SU-DHL-6 (cell line): ENCODE measurements around the gene SMAD4.

Experiments
- H2AFZ ChIP-seq: fragments of 200-600 bp; sonication (generic); 2 replicates; pipeline ENCODE4 v1.6.1; 2014; ENCODE audit warnings: low read depth, mild to moderate bottlenecking, moderate library complexity, mixed read lengths, antibody characterized with exemption, low read length; ENCODE audit not compliant: severe bottlenecking
- H3F3A ChIP-seq: fragments of 200-600 bp; shearing (Covaris generic); 2 replicates; pipeline ENCODE4 v1.6.0; 2016; ENCODE audit warnings: antibody characterized with exemption, mild to moderate bottlenecking; ENCODE audit not compliant: insufficient read depth
- H3K27ac ChIP-seq: fragments of 200-600 bp; sonication (generic); 2 replicates; pipeline ENCODE4 v1.5.1; 2016; ENCODE audit warnings: low read depth, mild to moderate bottlenecking, low read length, moderate library complexity, mixed read lengths
- H3K27me3 ChIP-seq: fragments of 200-600 bp; sonication (generic), shearing (Covaris generic); 2 replicates; pipeline ENCODE4 v1.6.0; 2014; ENCODE audit warnings: mild to moderate bottlenecking, low read length
- H3K36me3 ChIP-seq: fragments of 200-600 bp; sonication (generic); 2 replicates; pipeline ENCODE4 v1.6.1; 2014; ENCODE audit warnings: mild to moderate bottlenecking, low read length, mixed read lengths
- H3K4me2 ChIP-seq: fragments of 300-600, 200-600 bp; shearing (Covaris generic), sonication (generic); 2 replicates; pipeline ENCODE4 v1.6.0; 2014; ENCODE audit warnings: low read length, low read depth, mild to moderate bottlenecking; ENCODE audit not compliant: poor library complexity, severe bottlenecking
- H3K4me3 ChIP-seq: fragments of 200-600 bp; sonication (generic); 2 replicates; pipeline ENCODE4 v1.5.1; 2014; ENCODE audit warnings: antibody characterized with exemption, low read length, mild to moderate bottlenecking, mixed read lengths; ENCODE audit not compliant: insufficient read depth, poor library complexity, severe bottlenecking
- H3K79me2 ChIP-seq: fragments of 200-600 bp; sonication (generic); 2 replicates; pipeline ENCODE4 v1.6.1; 2014; ENCODE audit warnings: mild to moderate bottlenecking, low read length, moderate library complexity; ENCODE audit not compliant: insufficient read depth
- H3K9ac ChIP-seq: fragments of 200-600 bp; sonication (generic); 2 replicates; pipeline ENCODE4 v1.7.0; 2014; ENCODE audit warnings: mild to moderate bottlenecking, low read length
- H3K9me2 ChIP-seq: fragments of 200-600 bp; sonication (generic); replicated peaks from 2 replicates; pipeline ENCODE4 v1.6.1; 2014; ENCODE audit warnings: low read length; ENCODE audit not compliant: insufficient read depth
- H3K9me3 ChIP-seq: fragments of 200-600 bp; sonication (generic); 2 replicates; pipeline ENCODE4 v1.6.1; 2014; ENCODE audit warnings: low read length, mixed read lengths; ENCODE audit not compliant: insufficient read depth
- H4K20me1 ChIP-seq: fragments of 200-600 bp; sonication (generic); 2 replicates; pipeline ENCODE4 v1.6.1; 2014; ENCODE audit warnings: low read depth, mild to moderate bottlenecking, antibody characterized with exemption, low read length, moderate library complexity, mixed read lengths
- EZH2phosphoT487 ChIP-seq: fragments of 200-600 bp; sonication (generic), shearing (Covaris generic); conservative IDR thresholded peaks from 2 replicates; pipeline ENCODE4 v1.6.1; 2018; ENCODE audit warnings: mild to moderate bottlenecking, antibody characterized with exemption, low read length, moderate library complexity, mixed read lengths
- TF ChIP-seq, protein P1 (sequence below): fragments of 200-600 bp; sonication (generic); IDR thresholded peaks from one replicate; pipeline ENCODE4 v1.5.1; 2017; ENCODE audit warnings: antibody characterized with exemption, mild to moderate bottlenecking, low read length, moderate library complexity; ENCODE audit not compliant: insufficient read depth, poor library complexity, severe bottlenecking

The SMAD4 gene

GRCh38 chr18:51009072-51009471 is 20.9 kb upstream of the SMAD4 start:
- H3K9me3 ChIP-seq = no peaks in the 10 kb centered on the region
- no peak for TF ChIP-seq EZH2phosphoT487
- TF ChIP-seq, protein P1, sequence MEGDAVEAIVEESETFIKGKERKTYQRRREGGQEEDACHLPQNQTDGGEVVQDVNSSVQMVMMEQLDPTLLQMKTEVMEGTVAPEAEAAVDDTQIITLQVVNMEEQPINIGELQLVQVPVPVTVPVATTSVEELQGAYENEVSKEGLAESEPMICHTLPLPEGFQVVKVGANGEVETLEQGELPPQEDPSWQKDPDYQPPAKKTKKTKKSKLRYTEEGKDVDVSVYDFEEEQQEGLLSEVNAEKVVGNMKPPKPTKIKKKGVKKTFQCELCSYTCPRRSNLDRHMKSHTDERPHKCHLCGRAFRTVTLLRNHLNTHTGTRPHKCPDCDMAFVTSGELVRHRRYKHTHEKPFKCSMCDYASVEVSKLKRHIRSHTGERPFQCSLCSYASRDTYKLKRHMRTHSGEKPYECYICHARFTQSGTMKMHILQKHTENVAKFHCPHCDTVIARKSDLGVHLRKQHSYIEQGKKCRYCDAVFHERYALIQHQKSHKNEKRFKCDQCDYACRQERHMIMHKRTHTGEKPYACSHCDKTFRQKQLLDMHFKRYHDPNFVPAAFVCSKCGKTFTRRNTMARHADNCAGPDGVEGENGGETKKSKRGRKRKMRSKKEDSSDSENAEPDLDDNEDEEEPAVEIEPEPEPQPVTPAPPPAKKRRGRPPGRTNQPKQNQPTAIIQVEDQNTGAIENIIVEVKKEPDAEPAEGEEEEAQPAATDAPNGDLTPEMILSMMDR = no peak
- no peak overlapping the region for H2AFZ ChIP-seq
- H4K20me1 ChIP-seq = no peaks in the 10 kb centered on the region
- no peak overlapping the region for H3K4me3 ChIP-seq
- no peak overlapping the region for H3K9ac ChIP-seq
- H3K27me3 ChIP-seq = no peaks in the 10 kb centered on the region
- no peaks in the 10 kb centered on the region for H3K9me2 ChIP-seq
- H3K27ac ChIP-seq = no peak overlapping the region
- no peaks in the 10 kb centered on the region for H3K79me2 ChIP-seq
- no peak overlapping the region for H3K4me2 ChIP-seq
- no peaks in the 10 kb centered on the region for H3K36me3 ChIP-seq
- no peaks in the 10 kb centered on the region for H3F3A ChIP-seq

GRCh38 chr18:51010218-51010617 is 19.8 kb upstream of the SMAD4 start:
- H3K4me3 ChIP-seq = no peak overlapping the region
- H2AFZ ChIP-seq = no peak overlapping the region

GRCh38 chr18:51011709-51012108 is 18.3 kb upstream of the SMAD4 start:
- H4K20me1 ChIP-seq = no peaks in the 10 kb centered on the region
- H3K9me3 ChIP-seq = no peaks in the 10 kb centered on the region
- H3K4me3 ChIP-seq = no peak overlapping the region
- H3K9ac ChIP-seq = no peak overlapping the region
- no peak for TF ChIP-seq EZH2phosphoT487
- TF ChIP-seq, protein P1 = no peak
- H3K9me2 ChIP-seq = no peaks in the 10 kb centered on the region
- H3F3A ChIP-seq = no peaks in the 10 kb centered on the region
- no peaks in the 10 kb centered on the region for H3K27me3 ChIP-seq
- no peaks in the 10 kb centered on the region for H3K36me3 ChIP-seq
- H3K4me2 ChIP-seq = no peak overlapping the region
- no peak overlapping the region for H2AFZ ChIP-seq
- H3K27ac ChIP-seq = no peak overlapping the region
- no peaks in the 10 kb centered on the region for H3K79me2 ChIP-seq

More at GRCh38 chr18:51010218-51010617, 19.8 kb upstream of the SMAD4 start:
- Histone ChIP-seq H3K9me2 (no peaks in the 10 kb centered on the region), H3K27ac (no peak overlapping the region), H3F3A (no peaks in the 10 kb centered on the region), H4K20me1 (no peaks in the 10 kb centered on the region), H3K9ac (no peak overlapping the region), H3K9me3 (no peaks in the 10 kb centered on the region), H3K36me3 (no peaks in the 10 kb centered on the region), H3K79me2 (no peaks in the 10 kb centered on the region), H3K27me3 (no peaks in the 10 kb centered on the region), H3K4me2 (no peak overlapping the region)
- TF ChIP-seq, protein P1 = no peak
- TF ChIP-seq EZH2phosphoT487 = no peak
